GM20000 (cell line): ENCODE data around the gene STK40.

Experiments used
- DNase-seq: peaks from one replicate; pipeline ENCODE4 v3.0.0; 2012; ENCODE audit warnings: low spot score
- CTCF ChIP-seq: IDR thresholded peaks from 2 replicates; pipeline ENCODE4 v1.5.1; 2012; ENCODE audit warnings: mild to moderate bottlenecking, control low read depth; ENCODE audit errors: extremely low read depth, missing control alignments

Gene STK40

GRCh38 chr1:36322786-36323635 lies 62.7 kb downstream of the STK40 start:
- DNase-seq, result peak; percentile 83
- no peak for TF ChIP-seq CTCF

GRCh38 chr1:36322041-36322785 lies 63.5 kb downstream of the STK40 start:
- no peak for TF ChIP-seq CTCF
- no peak for DNase-seq

GRCh38 chr1:36321119-36321951 lies 64.4 kb downstream of the STK40 start:
- peak; percentile 61 for DNase-seq
- TF ChIP-seq CTCF, result no peak

GRCh38 chr1:36320767-36321118 lies 65.0 kb downstream of the STK40 start:
- no peak for DNase-seq
- no peak for TF ChIP-seq CTCF

- TF ChIP-seq CTCF, result no peak
- DNase-seq, result peak; percentile 36
Measured at GRCh38 chr1:36320291-36320761, 65.4 kb downstream of the STK40 start.

- TF ChIP-seq CTCF, result no peak
- DNase-seq, result no peak
Measured at GRCh38 chr1:36309397-36309796, 76.3 kb downstream of the STK40 start.
